Activated CD8-positive, alpha-beta memory T cell treated with anti-CD3 and anti-CD28 coated beads for 36 hours (primary cell): Measurements from ENCODE around the gene MZB1. TPM values are rescaled to one million over a fixed set of nuclear protein-coding genes. Genes with fewer than 3 reads are reported as not detected.

Source experiments
- CTCF ChIA-PET: fragments of 350-600 bp; sonication (Branson Sonifier 250); formaldehyde crosslinking; loops from one replicate; lab custom pipeline; 2021; ENCODE audit warnings: antibody characterized with exemption; lab: Charles Lee
- POLR2A ChIA-PET: fragments of 350-600 bp; sonication (Branson Sonifier 250); formaldehyde crosslinking; loops from one replicate; lab custom pipeline; 2021; ENCODE audit warnings: antibody characterized with exemption; lab: Charles Lee
- total RNA-seq, 2 experiments: library from RNA; stranded (reverse); gene quantifications; one replicate each; pipeline ENCODE4 v1.2.3, GENCODE V29; 2021

MZB1 gene
- total RNA-seq, 2 experiments from 2014 or later, result 16.0 to 20.2 TPM

- CTCF ChIA-PET, result interaction anchor here (0.9 kb wide), 1 partner anchor 114 kb away, joined by 3 read pairs; no protein-coding TSS in a partner anchor
- POLR2A ChIA-PET, result no interaction called here
These were observed 9.9 kb upstream of the MZB1 start for GRCh38 chr5:139399501-139400121.

- CTCF ChIA-PET, result no interaction called here
- POLR2A ChIA-PET, result no interaction called here
These were observed 8.2 kb upstream of the MZB1 start for GRCh38 chr5:139397921-139398320.

GRCh38 chr5:139396691-139397090, 7.0 kb upstream of the MZB1 start:
- CTCF ChIA-PET, result interaction anchor here (1.7 to 2.0 kb wide), 2 partner anchors 10 to 26 kb away, joined by 7 to 8 read pairs; no protein-coding TSS in a partner anchor
- POLR2A ChIA-PET, result no interaction called here

GRCh38 chr5:139395844-139396640, 6.3 kb upstream of the MZB1 start:
- POLR2A ChIA-PET, result interaction anchor here (0.6 to 1.2 kb wide), 3 partner anchors 54 to 315 kb away, joined by 3 read pairs; no protein-coding TSS in a partner anchor
- CTCF ChIA-PET, result interaction anchor here (0.7 to 2.0 kb wide), 4 partner anchors 10 to 182 kb away, joined by 3 to 8 read pairs (median 5); no protein-coding TSS in a partner anchor

- ChIA-PET POLR2A (interaction anchor here (0.6 to 1.2 kb wide), 2 partner anchors 53 to 268 kb away, joined by 3 read pairs; no protein-coding TSS in a partner anchor), CTCF (interaction anchor here (0.9 to 2.0 kb wide), 6 partner anchors 9 to 183 kb away, joined by 3 to 7 read pairs (median 4); partner anchors contain the start of gene SPATA24)
These were observed 5.2 kb upstream of the MZB1 start, which contains the start of gene PROB1 for GRCh38 chr5:139394654-139395566. PROB1 (minus strand) TSS chr5:139395104; CDS start chr5:139395081, 23 bp downstream.

GRCh38 chr5:139394123-139394653, 4.5 kb upstream of the MZB1 start:
- CTCF ChIA-PET, result interaction anchor here (0.9 to 1.8 kb wide), 5 partner anchors 9 to 125 kb away, joined by 3 to 4 read pairs (median 4); partner anchors contain the start of gene SPATA24
- POLR2A ChIA-PET, result no interaction called here

GRCh38 chr5:139393497-139394122, 3.9 kb upstream of the MZB1 start:
- ChIA-PET POLR2A (interaction anchor here (0.5 kb wide), 1 partner anchor 51 kb away, joined by 4 read pairs; no protein-coding TSS in a partner anchor), CTCF (interaction anchor here (0.5 to 3.4 kb wide), 10 partner anchors 9 to 317 kb away, joined by 3 to 23 read pairs (median 4); partner anchors contain the start of genes SPATA24 and STING1)

- POLR2A ChIA-PET, result interaction anchor here (0.5 to 2.6 kb wide), 3 partner anchors 51 to 98 kb away, joined by 3 to 9 read pairs (median 4); no protein-coding TSS in a partner anchor
- CTCF ChIA-PET, result interaction anchor here (0.5 to 3.4 kb wide), 14 partner anchors 10 to 843 kb away, joined by 3 to 23 read pairs (median 4); partner anchors contain the start of genes DNAJC18, MATR3, SPATA24 and STING1
These were observed 3.2 kb upstream of the MZB1 start for GRCh38 chr5:139392678-139393496.

GRCh38 chr5:139392324-139392677, 2.6 kb upstream of the MZB1 start:
- ChIA-PET POLR2A (interaction anchor here (1.1 to 2.6 kb wide), 3 partner anchors 12 to 98 kb away, joined by 3 to 9 read pairs (median 8); partner anchors contain the start of gene SPATA24), CTCF (interaction anchor here (0.6 to 3.4 kb wide), 13 partner anchors 11 to 842 kb away, joined by 3 to 23 read pairs (median 4); partner anchors contain the start of genes DNAJC18, MATR3 and SPATA24)

- CTCF ChIA-PET, result interaction anchor here (0.6 to 3.4 kb wide), 13 partner anchors 11 to 842 kb away, joined by 3 to 23 read pairs (median 3); partner anchors contain the start of genes DNAJC18, MATR3 and SPATA24
- POLR2A ChIA-PET, result interaction anchor here (0.5 to 2.6 kb wide), 9 partner anchors 12 to 241 kb away, joined by 3 to 9 read pairs (median 4); partner anchors contain the start of genes DNAJC18, PAIP2 and SPATA24
These were observed 2.0 kb upstream of the MZB1 start for GRCh38 chr5:139391570-139392323.

GRCh38 chr5:139390639-139391569, 1.2 kb upstream of the MZB1 start:
- ChIA-PET CTCF (interaction anchor here (0.6 to 3.4 kb wide), 5 partner anchors 12 to 193 kb away, joined by 3 to 23 read pairs (median 3); partner anchors contain the start of gene SPATA24), POLR2A (interaction anchor here (0.5 to 2.6 kb wide), 13 partner anchors 13 to 242 kb away, joined by 3 to 10 read pairs (median 4); partner anchors contain the start of genes DNAJC18, PAIP2, SPATA24 and STING1)

GRCh38 chr5:139388198-139388821, 1.4 kb downstream of the MZB1 start:
- ChIA-PET CTCF (interaction anchor here (0.5 to 0.8 kb wide), 2 partner anchors 13 to 865 kb away, joined by 3 to 4 read pairs; no protein-coding TSS in a partner anchor), POLR2A (interaction anchor here (1.3 kb wide), 1 partner anchor 46 kb away, joined by 10 read pairs; the partner anchor contains the start of gene PAIP2)

GRCh38 chr5:139387611-139388197, 2.0 kb downstream of the MZB1 start:
- ChIA-PET CTCF (interaction anchor here (0.5 to 0.8 kb wide), 2 partner anchors 46 to 864 kb away, joined by 3 read pairs; partner anchors contain the start of gene PAIP2), POLR2A (interaction anchor here (1.3 kb wide), 1 partner anchor 46 kb away, joined by 10 read pairs; the partner anchor contains the start of gene PAIP2)
